GM21737 (cell line): ENCODE data around the gene TXNDC9.
"Not testable (repeated sequence)": the region's sequence is repeated elsewhere in the genome, so short reads cannot be mapped to it uniquely, and the experiment has no call there.

Experiments
- ATAC-seq: cut with Tn5 transposase; IDR thresholded peaks from one replicate; pipeline ENCODE4 v1.9.1; 2021; ENCODE audit warnings: mild to moderate bottlenecking, moderate library complexity; ENCODE audit not compliant: unreplicated experiment

TXNDC9 gene

DNA sequence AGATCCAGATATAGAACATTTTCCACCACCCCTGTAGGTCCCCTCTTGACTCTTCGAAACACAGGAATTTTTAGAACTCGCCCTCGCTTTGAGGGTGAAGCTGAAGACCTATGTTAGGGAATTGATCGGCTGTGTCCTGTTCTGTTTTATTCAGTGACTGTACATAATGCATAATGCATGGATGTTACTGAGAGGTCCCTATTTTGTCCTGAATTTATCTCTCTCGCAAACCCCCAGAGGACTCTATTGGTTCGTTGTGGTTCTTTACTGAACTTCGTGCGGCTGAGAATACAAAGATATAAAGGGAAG, 625 bp upstream of the TXNDC9 start:
- ATAC-seq, result peak; percentile 4

DNA sequence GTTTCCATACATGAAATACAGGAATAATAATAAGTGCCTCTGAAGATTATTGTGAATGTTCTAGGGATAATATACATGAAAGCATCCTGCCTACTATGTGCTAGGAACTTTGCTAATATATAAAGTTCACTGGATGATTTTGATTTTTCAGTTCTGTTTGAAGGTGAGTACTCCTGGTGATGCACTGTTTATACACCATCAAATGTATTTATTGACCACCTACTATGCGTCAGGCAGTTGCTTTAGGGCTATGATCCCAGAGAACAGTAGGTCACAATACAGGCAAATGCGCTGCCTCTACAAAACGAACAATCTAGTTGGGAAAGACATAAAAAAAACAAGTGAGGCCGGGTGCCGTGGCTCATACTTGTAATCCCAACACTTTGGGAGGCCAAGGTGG, 10.7 kb downstream of the TXNDC9 start:
- ATAC-seq, result no peak

DNA sequence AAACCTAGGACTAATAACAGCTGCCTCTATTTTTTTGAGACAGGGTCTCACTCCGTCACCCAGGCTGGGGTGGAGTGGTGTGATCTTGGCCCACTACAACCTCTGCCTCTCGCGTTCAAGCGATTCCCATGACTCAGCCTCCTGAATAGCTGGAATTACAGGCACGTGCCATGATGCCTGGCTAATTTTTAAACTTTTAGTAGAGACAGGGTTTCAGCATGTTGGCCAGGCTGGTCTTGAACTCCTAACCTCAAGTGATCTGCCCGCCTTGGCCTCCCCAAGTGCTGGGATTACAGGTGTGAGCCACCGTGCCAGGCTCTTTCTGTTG, 18.3 kb downstream of the TXNDC9 start:
- not testable (repeated sequence) for ATAC-seq

DNA sequence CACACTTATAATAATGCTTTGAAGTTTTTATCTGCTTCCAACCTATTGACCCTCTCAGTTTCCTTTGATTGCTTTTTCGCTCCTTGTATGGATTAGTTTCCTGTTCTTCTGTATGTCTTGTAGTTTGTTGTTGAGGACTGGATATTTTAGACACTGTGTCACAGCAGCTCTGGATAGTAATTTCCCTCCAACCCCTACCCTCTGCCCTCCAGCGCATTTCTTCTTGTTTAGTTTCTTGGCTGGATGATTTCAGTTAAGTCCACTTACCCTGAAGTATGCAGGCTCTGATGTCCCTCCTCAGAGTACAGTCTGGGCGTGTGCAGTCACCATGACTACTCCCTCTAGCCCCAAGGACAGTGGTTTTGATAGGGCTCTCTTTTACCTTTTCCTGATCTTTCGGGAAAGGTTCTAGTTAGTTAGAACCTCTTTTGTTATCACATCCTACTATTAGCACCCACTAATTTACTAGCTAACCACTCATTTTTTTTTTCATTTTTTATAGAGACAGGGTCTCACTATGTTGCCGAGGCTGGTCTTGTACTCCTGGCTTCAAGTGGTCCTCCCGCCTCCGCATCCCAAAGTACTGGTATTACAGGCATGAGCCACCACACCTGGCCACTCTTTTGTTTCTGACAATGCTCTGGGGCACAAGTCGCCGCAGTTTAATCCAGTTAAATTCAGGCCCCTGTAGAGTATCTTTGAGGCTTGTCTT, 18.8 kb downstream of the TXNDC9 start:
- no peak for ATAC-seq

DNA sequence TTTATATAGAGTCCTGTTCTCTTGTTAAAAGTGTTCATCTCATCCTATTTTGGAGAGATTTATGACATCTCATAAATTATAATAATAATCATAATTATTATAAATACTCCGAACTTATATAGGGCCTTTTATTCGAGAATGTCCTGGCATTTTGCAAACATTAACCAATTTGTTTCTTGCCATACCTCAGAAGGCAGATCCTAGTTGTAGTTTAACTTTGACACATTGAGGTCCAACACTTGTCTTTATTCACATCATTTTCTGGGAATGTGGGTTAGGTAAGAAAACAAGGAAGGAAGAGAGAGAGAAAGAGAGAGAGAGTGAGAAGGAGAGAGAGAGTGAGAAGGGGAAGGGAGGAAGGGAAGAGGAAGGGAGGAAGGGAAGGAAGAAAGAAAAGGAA, 35.0 kb downstream of the TXNDC9 start, which contains the start of gene LYG1:
TSS of gene LYG1 (minus strand) at position 101 of the 400 bp plus-strand sequence. CDS start 5,527 bp downstream, outside the sequence.
- not testable (repeated sequence) for ATAC-seq

DNA sequence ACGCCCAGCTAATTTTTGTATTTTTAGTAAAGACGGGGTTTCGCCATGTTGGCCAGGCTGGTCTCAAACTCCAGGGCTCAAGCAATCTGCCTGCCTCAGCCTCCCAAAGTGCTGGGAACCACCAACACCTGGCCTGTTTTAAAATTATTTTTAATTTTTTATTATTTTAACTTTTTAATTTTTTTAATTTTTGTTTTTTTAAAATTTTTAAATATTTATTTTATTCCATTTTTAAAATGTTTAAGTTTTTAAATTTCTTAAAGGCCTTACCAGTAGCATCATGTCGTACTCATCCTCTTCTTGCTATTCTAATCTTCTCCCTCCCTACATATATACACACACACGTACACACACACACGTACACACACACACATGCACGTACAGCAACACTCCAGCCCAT, 36.6 kb downstream of the TXNDC9 start:
- ATAC-seq, result no peak

DNA sequence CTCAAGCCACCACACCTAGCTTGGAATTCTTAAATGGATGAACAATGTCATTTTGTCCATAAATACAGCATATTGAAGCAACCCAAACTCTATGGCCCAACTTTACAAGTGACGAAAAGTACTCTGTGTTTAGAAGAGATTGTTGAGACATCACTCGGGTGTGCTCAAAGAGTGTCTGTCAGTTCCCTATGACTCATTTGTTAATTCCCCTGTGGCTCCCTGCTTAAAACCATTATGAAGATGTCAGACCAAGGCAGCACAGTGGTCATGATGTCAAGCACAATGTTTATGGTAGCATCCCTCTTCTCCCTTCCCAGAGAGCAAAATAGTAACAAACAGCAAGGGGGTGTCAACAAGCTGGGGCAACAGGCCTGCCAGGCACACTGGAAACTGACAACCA, 38.1 kb downstream of the TXNDC9 start:
- ATAC-seq, result no peak

DNA sequence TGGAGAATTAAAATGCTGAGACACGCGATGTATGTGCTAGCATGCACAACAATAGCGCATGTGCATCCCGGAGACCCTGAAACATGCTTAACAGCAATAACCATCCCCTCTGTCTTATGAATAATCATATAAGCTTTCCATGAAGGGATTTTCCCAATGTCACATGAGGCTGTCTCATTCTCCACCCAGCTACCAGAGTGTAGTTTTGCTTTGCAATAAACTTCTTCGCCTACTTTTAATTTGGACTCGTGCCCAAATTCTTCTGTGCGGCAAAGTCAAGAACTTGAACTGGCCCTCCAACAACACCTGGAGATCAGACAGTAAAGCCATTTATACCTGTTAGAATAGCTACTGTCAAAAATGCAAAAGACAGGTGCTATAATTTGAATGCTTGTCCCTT, 50.6 kb downstream of the TXNDC9 start:
- ATAC-seq, result no peak

DNA sequence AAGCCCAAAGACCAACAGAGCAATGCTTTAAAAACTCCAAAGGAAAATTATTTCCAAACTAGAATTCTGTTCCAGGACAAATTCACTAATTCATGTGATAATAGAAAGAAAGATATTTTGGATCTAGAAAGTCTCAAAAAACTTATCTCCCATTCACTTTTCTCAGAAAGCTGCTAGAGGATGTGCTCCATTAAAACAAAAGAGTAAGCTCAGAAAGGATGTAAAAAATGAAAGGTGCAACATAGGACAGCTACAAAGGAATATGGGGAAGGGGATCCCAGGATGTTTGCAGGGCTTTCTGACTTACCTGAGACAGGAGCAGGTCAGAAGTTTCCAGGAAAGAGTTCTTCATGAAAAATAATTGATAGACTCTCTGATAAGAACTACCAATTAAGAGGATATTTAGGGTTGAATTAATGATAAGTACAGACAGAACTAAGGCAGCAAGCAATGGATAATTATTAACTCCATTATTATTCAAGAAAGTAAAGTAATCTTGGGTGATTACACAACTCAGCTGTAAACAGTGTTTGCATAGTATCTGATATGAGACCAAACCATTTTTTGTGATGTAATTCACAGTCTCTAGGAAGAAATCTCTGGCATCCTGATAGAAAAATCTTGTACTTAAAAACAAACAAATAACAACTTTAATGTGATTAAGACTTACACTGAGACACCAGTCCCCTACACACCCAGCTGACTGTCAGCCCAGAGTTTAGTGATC, 56.0 kb downstream of the TXNDC9 start:
- no peak for ATAC-seq

DNA sequence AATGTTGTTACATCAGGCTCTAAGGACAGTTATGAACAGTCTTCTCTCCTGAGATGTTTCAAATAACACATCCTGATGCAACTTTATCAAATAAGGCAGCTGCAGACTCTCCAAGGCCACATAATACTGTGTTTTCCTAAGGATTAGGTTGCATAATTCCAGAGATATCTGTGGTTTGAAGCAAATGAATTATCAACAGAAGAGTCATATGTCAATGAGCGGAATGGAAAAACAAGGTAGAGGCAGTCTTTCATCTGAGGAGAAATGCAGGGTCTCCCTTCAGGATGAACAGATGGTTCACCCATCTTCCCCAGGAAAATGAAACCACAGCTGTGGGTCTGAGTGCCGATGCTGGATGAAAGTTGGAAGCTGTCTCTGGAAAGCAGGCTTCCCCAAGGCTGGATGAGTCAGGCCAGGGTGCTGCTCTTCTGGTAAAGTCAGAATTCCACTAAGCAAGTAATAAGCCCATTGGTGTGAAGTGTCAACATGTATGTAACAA, 57.3 kb downstream of the TXNDC9 start:
- no peak for ATAC-seq

DNA sequence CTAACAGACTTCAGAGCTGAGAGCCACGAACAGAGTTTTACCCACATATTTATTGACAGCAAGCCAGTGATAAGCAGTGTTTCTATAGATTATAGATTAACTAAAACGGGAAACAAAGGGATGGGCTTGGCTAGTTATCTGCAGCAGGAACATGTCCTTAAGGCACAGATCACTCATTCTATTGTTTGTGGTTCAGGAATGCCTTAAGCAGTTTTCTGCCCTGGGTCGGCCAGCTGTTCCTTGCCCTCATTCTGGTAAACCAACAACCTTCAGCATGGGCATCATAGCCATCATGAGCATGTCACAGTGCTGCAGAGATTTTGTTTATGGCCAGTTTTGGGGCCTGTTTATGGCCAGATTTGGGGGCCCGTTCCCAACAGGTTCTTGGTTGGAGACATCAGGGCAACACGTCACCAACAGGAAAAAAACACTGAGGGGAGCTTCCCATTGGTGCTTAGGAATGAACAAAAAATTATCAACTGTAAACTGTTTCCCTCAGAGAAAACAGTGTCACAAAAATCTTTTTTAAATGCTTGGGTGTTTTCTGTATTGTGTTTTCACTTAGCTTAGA, 57.9 kb downstream of the TXNDC9 start:
- ATAC-seq, result not testable (repeated sequence)

DNA sequence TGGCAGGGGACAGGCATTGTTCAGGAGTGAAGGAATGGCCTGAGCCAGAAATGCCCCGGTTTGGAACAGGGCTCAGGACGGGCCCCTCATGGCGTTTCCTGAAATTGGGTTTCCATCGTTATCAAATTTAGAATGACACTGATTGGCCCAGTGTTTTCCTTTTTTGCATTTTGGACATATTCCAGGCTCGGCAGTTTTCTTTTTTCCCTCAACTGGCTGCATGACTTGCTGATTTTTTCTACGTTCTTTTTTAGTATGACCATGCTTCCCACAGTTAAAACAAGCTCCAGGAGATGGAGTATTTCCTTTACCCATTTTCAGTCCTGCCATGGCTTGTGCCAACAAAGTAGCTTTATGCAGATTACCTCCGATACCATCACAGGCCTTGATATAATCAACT, 60.3 kb downstream of the TXNDC9 start:
- no peak for ATAC-seq
